GM21528 (cell line): ENCODE measurements around the gene SGSM1.
"Not testable (repeated sequence)": the region's sequence is repeated elsewhere in the genome, so short reads cannot be mapped to it uniquely, and the experiment has no call there.

ENCODE experiments used
- ATAC-seq: cut with Tn5 transposase; IDR thresholded peaks from one replicate; pipeline ENCODE4 v1.9.1; 2021; ENCODE audit warnings: mild to moderate bottlenecking, moderate library complexity; ENCODE audit not compliant: unreplicated experiment, low FRiP score

The SGSM1 gene

GRCh38 chr22:24836282-24836681, 30.3 kb downstream of the SGSM1 start:
- ATAC-seq = no peak

DNA sequence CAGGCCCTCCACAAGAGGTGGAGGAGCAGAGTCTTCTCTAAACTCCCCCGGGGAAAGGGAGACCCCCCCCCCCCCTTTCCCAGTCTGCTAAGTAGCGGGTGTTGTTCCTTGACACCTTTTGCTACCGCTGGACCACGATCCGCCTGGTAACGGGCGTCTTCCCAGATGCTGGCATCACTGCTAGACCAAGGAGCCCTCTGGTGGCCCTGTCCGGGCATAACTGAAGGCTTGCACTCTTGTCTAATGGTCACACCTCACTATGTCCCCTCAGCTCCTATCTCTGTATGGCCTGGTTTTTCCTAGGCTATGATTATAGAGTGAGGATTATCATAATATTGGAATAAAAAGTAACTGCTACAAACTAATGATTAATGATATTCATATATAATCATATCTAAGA, 31.5 kb downstream of the SGSM1 start:
- ATAC-seq = not testable (repeated sequence)

DNA sequence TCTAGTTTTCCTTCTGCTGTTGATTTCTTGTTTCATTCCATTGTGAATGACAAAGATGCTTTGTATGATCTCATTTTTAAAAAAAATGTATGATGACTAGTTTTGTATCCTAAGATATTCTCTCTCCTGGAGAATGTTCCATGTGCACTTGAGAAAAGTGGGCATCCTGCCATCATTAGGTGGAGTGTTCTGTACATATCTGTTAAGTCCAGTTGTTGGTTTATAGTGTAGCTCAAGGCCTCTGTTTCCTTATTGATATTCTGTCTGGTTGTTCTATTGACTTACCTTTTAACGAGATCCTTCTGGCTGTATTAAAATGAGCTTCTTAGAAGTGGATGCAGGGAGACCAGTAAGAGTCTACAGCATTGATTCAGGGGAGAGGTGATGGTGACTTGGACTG, 35.2 kb downstream of the SGSM1 start:
- ATAC-seq = no peak

- no peak for ATAC-seq
Observed at GRCh38 chr22:24843048-24843447, 37.0 kb downstream of the SGSM1 start.

DNA sequence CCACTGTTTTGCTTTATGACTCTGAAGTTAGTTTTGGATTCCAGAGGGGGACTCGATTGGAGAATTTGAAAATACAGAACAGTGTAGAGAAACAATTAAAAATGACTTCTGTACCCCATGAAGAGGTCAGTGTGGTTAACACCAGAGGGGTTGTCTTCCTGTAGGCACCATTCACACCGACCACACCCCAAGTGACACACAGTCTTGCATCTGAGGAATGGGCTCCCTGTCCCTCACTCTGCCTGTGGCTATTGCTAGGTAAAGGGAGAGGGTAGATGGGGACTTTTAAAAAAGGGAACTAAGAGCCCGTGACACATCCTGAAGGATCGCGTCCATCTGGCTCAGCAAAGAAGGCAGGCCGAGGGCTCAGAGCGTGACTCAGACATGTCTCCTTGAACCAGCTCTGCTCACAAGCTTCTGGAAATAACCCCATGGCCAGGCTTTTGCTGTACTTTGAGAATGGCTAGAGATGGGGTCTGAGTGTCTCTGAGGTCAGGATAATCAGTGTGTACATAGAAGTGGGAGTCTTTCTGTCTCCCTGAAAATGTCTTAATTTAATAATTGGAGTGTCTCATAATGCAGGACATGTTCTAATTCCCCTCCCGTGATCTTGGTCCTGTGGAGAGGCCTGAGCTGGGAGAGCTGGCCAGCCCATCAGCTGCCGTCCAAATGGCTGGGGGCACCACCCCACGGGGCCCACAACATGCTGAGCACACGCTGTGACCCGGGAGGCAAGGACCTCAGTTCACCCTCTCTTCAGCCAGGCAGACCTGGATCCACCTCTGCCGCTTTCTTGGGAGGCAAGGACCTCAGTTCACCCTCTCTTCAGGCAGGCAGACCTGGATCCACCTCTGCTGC, 39.3 kb downstream of the SGSM1 start:
- no peak for ATAC-seq

DNA sequence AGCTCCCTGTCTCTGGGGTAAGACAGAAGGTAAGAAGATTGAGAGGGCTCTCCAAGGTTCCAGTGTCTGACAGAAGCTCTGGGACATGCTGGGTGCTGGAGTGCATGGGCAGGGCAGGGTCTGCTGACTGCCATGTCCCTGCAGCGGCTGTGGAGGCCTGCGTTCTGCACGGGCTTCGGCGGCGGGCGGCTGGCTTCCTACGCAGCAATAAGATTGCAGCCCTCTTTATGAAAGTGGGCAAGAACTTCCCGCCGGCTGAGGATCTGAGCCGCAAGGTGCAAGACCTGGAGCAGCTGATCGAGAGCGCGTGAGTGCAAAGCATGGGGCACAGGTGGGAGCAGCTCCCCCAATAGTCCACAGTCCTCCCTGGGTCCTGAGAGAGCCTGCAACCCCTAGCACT, 41.5 kb downstream of the SGSM1 start:
- no peak for ATAC-seq

DNA sequence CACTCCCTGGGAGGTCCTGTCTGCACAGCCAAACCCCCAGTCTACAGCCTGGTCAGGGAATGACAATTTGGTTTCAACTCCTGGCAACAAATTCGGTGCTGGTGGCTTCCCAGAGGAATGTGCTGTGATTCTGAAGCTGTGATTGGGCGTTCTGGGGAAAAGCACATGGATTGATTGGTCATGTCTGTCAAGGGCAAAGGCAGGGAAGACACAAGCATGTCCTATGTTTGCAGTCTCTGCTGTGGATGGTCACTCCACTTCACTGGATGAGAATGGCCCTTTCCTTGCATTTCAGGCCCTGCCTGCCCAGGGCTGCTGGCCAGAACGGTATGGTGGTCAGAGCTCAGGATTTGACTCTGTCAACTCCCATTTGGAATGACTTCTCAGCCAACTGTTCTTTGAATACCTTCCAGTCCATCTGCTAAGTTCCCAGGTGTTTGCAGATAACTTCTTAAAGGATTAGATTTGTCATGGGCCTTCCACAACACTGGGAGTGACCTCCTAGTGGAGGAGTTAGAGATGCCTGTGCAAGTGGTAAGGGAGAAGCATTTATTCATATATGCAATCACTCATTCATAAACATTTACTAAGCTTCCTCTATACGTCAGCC, 42.7 kb downstream of the SGSM1 start:
- ATAC-seq = no peak

- no peak for ATAC-seq
Observed at GRCh38 chr22:24855794-24856193, 49.8 kb downstream of the SGSM1 start.

DNA sequence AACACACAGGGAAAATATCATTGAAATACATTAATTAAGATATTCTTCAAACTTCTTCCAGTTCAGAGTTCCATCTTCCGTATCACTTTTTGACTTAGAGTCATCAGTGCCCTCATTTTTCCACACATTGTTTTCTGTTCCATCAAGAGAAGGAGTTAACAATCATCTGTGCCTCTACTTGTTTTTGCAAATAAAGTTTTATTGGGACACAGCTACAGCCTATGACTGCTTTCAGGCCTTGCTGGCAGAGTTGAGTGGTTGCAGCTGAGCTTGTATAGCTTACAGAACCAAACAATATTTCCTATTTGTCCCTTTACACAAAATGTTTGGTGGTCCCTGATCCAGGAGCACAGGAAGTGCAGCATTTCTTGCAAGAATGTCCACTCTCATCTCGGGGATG, 51.6 kb downstream of the SGSM1 start:
- no peak for ATAC-seq

DNA sequence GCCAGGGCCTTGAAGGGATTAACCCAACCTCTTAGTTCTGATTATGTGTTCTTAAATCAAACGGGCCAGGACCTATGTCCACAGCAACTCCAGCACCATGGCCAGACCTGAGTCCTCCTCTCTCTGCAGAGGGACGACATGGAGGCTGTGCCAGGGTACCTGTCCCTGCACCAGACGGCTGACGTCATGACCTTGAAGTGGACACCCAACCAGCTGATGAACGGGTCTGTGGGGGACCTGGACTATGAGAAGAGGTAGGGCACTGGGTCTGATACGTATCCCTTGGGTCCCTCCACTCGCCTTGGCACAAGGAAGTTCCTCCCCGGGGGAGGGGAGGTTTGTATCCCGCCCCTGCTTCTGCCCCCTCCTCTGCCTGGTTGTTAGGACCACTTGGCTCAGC, 53.6 kb downstream of the SGSM1 start:
- ATAC-seq = no peak

- no peak for ATAC-seq
Observed at GRCh38 chr22:24865508-24865907, 59.5 kb downstream of the SGSM1 start.

GRCh38 chr22:24867323-24868022, 61.5 kb downstream of the SGSM1 start:
- no peak for ATAC-seq

GRCh38 chr22:24868979-24869378, 63.0 kb downstream of the SGSM1 start:
- ATAC-seq = no peak

DNA sequence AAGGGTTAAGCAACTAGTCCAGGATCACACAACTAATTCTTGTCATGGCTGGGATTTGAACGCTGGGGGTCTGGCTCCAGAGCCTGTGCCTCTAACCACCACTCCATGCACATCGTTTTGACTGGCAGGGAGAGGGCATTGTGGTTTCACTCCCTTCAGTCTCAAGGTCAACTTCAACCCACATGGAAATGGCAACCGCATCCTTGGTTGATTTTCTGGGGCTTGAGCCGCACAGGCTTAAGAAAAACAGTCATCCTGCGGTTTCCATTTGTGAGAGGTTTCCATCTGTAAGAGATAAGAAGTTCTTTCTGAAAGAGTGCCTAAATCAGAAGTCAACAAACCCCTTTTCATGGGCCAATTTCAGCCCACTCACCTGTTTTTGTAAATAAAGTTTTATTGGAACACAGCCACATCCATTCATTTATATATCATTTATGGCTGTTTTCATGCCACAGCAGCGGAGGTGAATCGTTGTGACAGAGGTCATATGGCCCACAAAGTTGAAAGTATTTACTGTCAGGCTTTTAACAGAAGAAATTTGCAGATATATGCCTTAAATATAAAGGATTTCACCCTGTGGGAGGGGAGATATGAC, 65.7 kb downstream of the SGSM1 start:
- ATAC-seq = no peak

DNA sequence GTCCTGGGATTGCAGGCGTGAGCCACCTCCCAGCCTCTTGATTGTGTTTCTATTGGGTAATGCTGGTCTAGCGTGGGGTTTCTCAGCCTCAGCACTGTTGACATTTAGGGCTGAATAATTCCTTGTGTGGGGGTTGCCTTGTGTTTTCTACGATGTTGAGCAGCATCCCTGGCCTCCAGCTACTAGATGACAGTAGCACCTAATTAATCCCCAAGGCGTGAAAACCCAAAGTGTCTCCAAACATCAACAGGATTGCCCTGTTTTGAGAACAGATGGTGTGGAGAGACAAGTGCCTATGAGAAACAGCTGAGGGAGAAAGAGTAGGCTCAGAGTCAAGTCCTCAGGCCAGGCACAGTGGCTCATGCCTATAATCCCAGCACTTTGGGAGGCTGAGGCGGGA, 67.2 kb downstream of the SGSM1 start:
- ATAC-seq = no peak

- ATAC-seq = no peak
Observed at GRCh38 chr22:24875862-24876506, 70.0 kb downstream of the SGSM1 start.

DNA sequence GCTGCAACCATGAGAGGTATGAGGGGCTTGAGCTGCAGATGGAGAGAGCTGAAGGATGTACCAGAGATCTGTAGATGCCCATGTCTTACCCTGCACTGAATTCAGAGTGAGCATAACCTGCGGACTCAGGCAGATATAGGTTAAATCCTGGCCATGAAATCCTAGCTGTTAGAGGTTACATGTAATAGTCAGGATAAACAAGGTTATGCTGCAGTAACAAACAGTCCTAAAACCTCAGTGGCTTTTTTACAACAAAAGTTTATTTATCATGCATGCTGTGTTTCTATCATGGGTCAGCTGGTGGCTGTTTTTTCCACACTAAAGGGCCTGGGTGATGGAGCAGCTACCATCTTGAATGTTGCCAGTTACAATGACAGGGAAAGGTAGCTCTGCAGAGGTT, 70.7 kb downstream of the SGSM1 start:
- ATAC-seq = no peak

GRCh38 chr22:24878969-24879368, 73.0 kb downstream of the SGSM1 start:
- ATAC-seq = no peak

GRCh38 chr22:24883432-24883831, 77.4 kb downstream of the SGSM1 start:
- no peak for ATAC-seq

- ATAC-seq = no peak
Observed at GRCh38 chr22:24887260-24887659, 81.2 kb downstream of the SGSM1 start.
